SU-DHL-6 (cell line): ENCODE results near the gene SYT2.

Experiments used
- CTCF ChIP-seq: fragments of 200-600 bp; sonication (generic); IDR thresholded peaks from one replicate; pipeline ENCODE4 v1.5.1; 2017; ENCODE audit warnings: antibody characterized with exemption, mild to moderate bottlenecking, low read length, moderate library complexity; ENCODE audit not compliant: insufficient read depth, poor library complexity, severe bottlenecking
- EZH2phosphoT487 ChIP-seq: fragments of 200-600 bp; sonication (generic), shearing (Covaris generic); conservative IDR thresholded peaks from 2 replicates; pipeline ENCODE4 v1.6.1; 2018; ENCODE audit warnings: mild to moderate bottlenecking, antibody characterized with exemption, low read length, moderate library complexity, mixed read lengths

- TF ChIP-seq CTCF = no peak
- TF ChIP-seq EZH2phosphoT487 = no peak
Measured at GRCh38 chr1:202568410-202568809, 141.8 kb downstream of the SYT2 start.
